ENCODE data around the gene DMGDH.

The DMGDH gene

GRCh38 chr5:79042188-79042587 lies 27.3 kb downstream of the DMGDH start:
- TF ChIP-seq ZNF274 (IDR thresholded peaks at IDR 0.05; ENCODE audit: low read depth, low read length), result no peak
- no peak overlapping the region for H3K4me3 ChIP-seq (ENCODE audit: low read length)

- no peak for TF ChIP-seq ZNF274 (IDR thresholded peaks at IDR 0.05; ENCODE audit: low read depth, low read length)
Measured at GRCh38 chr5:79036769-79037168, 32.7 kb downstream of the DMGDH start.

GRCh38 chr5:79035237-79035636 lies 34.2 kb downstream of the DMGDH start:
- no peak overlapping the region for H3K4me3 ChIP-seq (ENCODE audit: low read length)

More at GRCh38 chr5:79036769-79037168, 32.7 kb downstream of the DMGDH start:
- no peak overlapping the region for H3K4me3 ChIP-seq (ENCODE audit: low read length)

GRCh38 chr5:79032782-79033181 lies 36.7 kb downstream of the DMGDH start:
- no peak for TF ChIP-seq ZNF274 (IDR thresholded peaks at IDR 0.05; ENCODE audit: low read depth, low read length)
- no peak overlapping the region for H3K4me3 ChIP-seq (ENCODE audit: low read length)

More at GRCh38 chr5:79035237-79035636, 34.2 kb downstream of the DMGDH start:
- TF ChIP-seq ZNF274 (IDR thresholded peaks at IDR 0.05; ENCODE audit: low read depth, low read length), result no peak

- TF ChIP-seq ZNF274 (IDR thresholded peaks at IDR 0.05; ENCODE audit: low read depth, low read length), result no peak
- no peak overlapping the region for H3K4me3 ChIP-seq (ENCODE audit: low read length)
Measured at GRCh38 chr5:79032031-79032695, 37.3 kb downstream of the DMGDH start.

GRCh38 chr5:79031485-79031867 lies 38.0 kb downstream of the DMGDH start:
- no peak for TF ChIP-seq ZNF274 (IDR thresholded peaks at IDR 0.05; ENCODE audit: low read depth, low read length)
- no peak overlapping the region for H3K4me3 ChIP-seq (ENCODE audit: low read length)

GRCh38 chr5:79030663-79031484 lies 38.6 kb downstream of the DMGDH start:
- H3K4me3 ChIP-seq (ENCODE audit: low read length), result no peak overlapping the region
- no peak for TF ChIP-seq ZNF274 (IDR thresholded peaks at IDR 0.05; ENCODE audit: low read depth, low read length)

GRCh38 chr5:79025054-79025472 lies 44.4 kb downstream of the DMGDH start:
- TF ChIP-seq ZNF274 (IDR thresholded peaks at IDR 0.05; ENCODE audit: low read depth, low read length), result no peak
- H3K4me3 ChIP-seq (ENCODE audit: low read length), result no peak overlapping the region

- no peak overlapping the region for H3K4me3 ChIP-seq (ENCODE audit: low read length)
- TF ChIP-seq ZNF274 (IDR thresholded peaks at IDR 0.05; ENCODE audit: low read depth, low read length), result no peak
Measured at GRCh38 chr5:79023947-79024346, 45.5 kb downstream of the DMGDH start.

- TF ChIP-seq ZNF274 (IDR thresholded peaks at IDR 0.05; ENCODE audit: low read depth, low read length), result no peak
- H3K4me3 ChIP-seq (ENCODE audit: low read length), result no peak overlapping the region
Measured at GRCh38 chr5:79023348-79023747, 46.1 kb downstream of the DMGDH start.

- no peak overlapping the region for H3K4me3 ChIP-seq (ENCODE audit: low read length)
- no peak for TF ChIP-seq ZNF274 (IDR thresholded peaks at IDR 0.05; ENCODE audit: low read depth, low read length)
Measured at GRCh38 chr5:79022771-79023170, 46.7 kb downstream of the DMGDH start.

- H3K4me3 ChIP-seq (ENCODE audit: low read length), result no peak overlapping the region
- TF ChIP-seq ZNF274 (IDR thresholded peaks at IDR 0.05; ENCODE audit: low read depth, low read length), result no peak
Measured at GRCh38 chr5:79021753-79022152, 47.7 kb downstream of the DMGDH start.

- no peak overlapping the region for H3K4me3 ChIP-seq (ENCODE audit: low read length)
- TF ChIP-seq ZNF274 (IDR thresholded peaks at IDR 0.05; ENCODE audit: low read depth, low read length), result no peak
Measured at GRCh38 chr5:79020861-79021561, 48.5 kb downstream of the DMGDH start.

GRCh38 chr5:79014631-79015030 lies 54.8 kb downstream of the DMGDH start:
- H3K4me3 ChIP-seq (ENCODE audit: low read length), result no peak overlapping the region
- TF ChIP-seq ZNF274 (IDR thresholded peaks at IDR 0.05; ENCODE audit: low read depth, low read length), result no peak

GRCh38 chr5:79011869-79012268 lies 57.6 kb downstream of the DMGDH start:
- no peak overlapping the region for H3K4me3 ChIP-seq (ENCODE audit: low read length)
- no peak for TF ChIP-seq ZNF274 (IDR thresholded peaks at IDR 0.05; ENCODE audit: low read depth, low read length)
